Esophagus muscularis mucosa (tissue), 4 donors: ENCODE data around the gene CFAP52. TPM values are rescaled to one million over a fixed set of nuclear protein-coding genes. Genes with fewer than 3 reads are reported as not detected.

Source experiments
- DNase-seq: peaks from one replicate; pipeline ENCODE4 v3.0.0-alpha.2; 2017; ENCODE audit errors: extremely low spot score
- H3K27ac ChIP-seq, 4 donors: fragments of 200-600 bp; sonication (generic); replicated peaks in 1 of 4; 1 replicate in 3 of 4; 2 replicates in 1 of 4; pipeline ENCODE4 v1.5.1; 2016 to 2019; ENCODE audit warnings: mild to moderate bottlenecking in 1 of 4
- H3K27me3 ChIP-seq, 4 donors: fragments of 200-600 bp; sonication (generic); one replicate each; pipeline versions ENCODE4 v1.5.1 to v1.6.0; 2016 to 2019
- H3K36me3 ChIP-seq, 4 donors: fragments of 200-600 bp; sonication (generic); one replicate each; pipeline ENCODE4 v1.5.1; 2016 to 2019
- H3K4me1 ChIP-seq, 4 donors: fragments of 200-600 bp; sonication (generic); one replicate each; pipeline ENCODE4 v1.5.1; 2016 to 2019
- H3K4me3 ChIP-seq, 4 donors: fragments of 200-600 bp; sonication (generic); 1 replicate in 2 of 4; 2 replicates in 2 of 4; pipeline ENCODE4 v1.5.1; 2016 to 2019; ENCODE audit warnings: mild to moderate bottlenecking in 4 of 4, moderate library complexity in 1 of 4
- H3K9me3 ChIP-seq, 4 donors: fragments of 200-600 bp; sonication (generic); 1 replicate in 3 of 4; 2 replicates in 1 of 4; pipeline ENCODE4 v1.5.1; 2016 to 2019
- CTCF ChIP-seq, 3 experiments: fragments of 200-600 bp in 2 of 3; fragments of 450-650 bp in 1 of 3; sonication (generic) in 2 of 3; IDR thresholded peaks; one replicate each; pipeline ENCODE4 v1.5.1; 2017 to 2019; ENCODE audit warnings: antibody characterized with exemption in 3 of 3, mild to moderate bottlenecking in 2 of 3, moderate library complexity in 1 of 3
- EP300 ChIP-seq: sonication (generic); formaldehyde crosslinking; IDR thresholded peaks from one replicate; pipeline ENCODE4 v1.6.1; 2017; ENCODE audit warnings: antibody characterized with exemption
- POLR2A ChIP-seq: fragments of 450-650 bp; IDR thresholded peaks from one replicate; pipeline ENCODE4 v1.6.1; 2017; ENCODE audit warnings: antibody characterized with exemption, moderate library complexity, mild to moderate bottlenecking, low read depth
- POLR2AphosphoS5 ChIP-seq, 2 donors: sonication (generic); formaldehyde crosslinking; IDR thresholded peaks; one replicate each; pipeline ENCODE4 v1.6.1; 2017; ENCODE audit warnings: antibody characterized with exemption in 2 of 2
- WGBS: methylation state at CpG from one replicate; pipeline ENCODE4 v1.1.5; 2018; 5-methylcytosine and 5-hydroxymethylcytosine counted together
- intact Hi-C: fragments of 100-400 bp; cut with DNase I; formaldehyde crosslinking; loops from one replicate; pipeline ENCODE4 v1.15.1; 2023
- total RNA-seq, 4 donors: library from RNA; depleted of rRNA; stranded (reverse); fragments of >200 nt; gene quantifications; one replicate each; pipeline versions ENCODE4 v1.1.0 to v1.2.1, GENCODE V29; 2016

CFAP52 gene
- total RNA-seq, 4 donors from 2014 or later, result 0.83 to 1.2 TPM; not detected in 2

DNA sequence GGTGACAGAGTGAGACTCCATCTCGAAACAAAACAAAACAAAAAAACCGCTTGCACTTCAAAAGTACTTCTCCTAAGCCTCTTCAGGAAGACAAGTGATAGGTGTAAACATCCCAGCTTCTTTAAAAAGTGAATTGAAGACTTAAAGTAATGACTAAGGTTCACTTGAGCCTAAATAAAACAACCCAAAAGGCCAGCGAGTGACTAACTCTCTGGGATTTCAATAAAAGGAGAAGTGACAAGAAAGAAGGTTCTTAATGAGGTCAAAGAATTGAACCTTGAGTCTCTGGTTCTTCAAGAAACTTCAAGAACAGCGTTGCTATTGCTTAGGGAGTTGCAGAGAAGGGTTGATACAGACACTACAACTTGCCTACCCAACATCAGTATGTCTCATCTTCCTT is 43.0 kb upstream of the CFAP52 start:
- Histone ChIP-seq H3K9me3 (no peaks in the 10 kb centered on the region), H3K27ac (no peak overlapping the region), H3K4me3 (no peak overlapping the region), H3K27me3 (no peaks in the 10 kb centered on the region), H3K36me3 (no peaks in the 10 kb centered on the region), H3K4me1 (peaks cover 0 to 7% (median 3%) of the 10 kb centered on the region in 4 donors)
- TF ChIP-seq CTCF (IDR thresholded peaks at IDR 0.05) (no peak), POLR2AphosphoS5 (IDR thresholded peaks at IDR 0.05) (no peak), POLR2A (no peak), EP300 (no peak)
- WGBS, result 98% methylated on average over 4 of the region's 4 CpGs
- intact Hi-C loops, result no loop called here
- no peak for DNase-seq

- no peak for TF ChIP-seq POLR2A
- no peak for TF ChIP-seq CTCF (IDR thresholded peaks at IDR 0.05)
- TF ChIP-seq EP300, result no peak
- no peak for TF ChIP-seq POLR2AphosphoS5 (IDR thresholded peaks at IDR 0.05)
- Histone ChIP-seq H3K36me3 (peaks cover 0 to 11% (median 4%) of the 10 kb centered on the region in 4 donors), H3K4me3 (no peak overlapping the region), H3K27ac (no peak overlapping the region), H3K9me3 (no peaks in the 10 kb centered on the region), H3K4me1 (peaks cover 0 to 7% (median 3%) of the 10 kb centered on the region in 4 donors), H3K27me3 (no peaks in the 10 kb centered on the region)
- DNase-seq, result no peak
- intact Hi-C loops, result no loop called here
- 73% methylated on average over 8 of the region's 8 CpGs for WGBS
Measured at GRCh38 chr17:9536061-9536460, 40.4 kb upstream of the CFAP52 start.

GRCh38 chr17:9537177-9537776 is 39.2 kb upstream of the CFAP52 start:
- no peak for TF ChIP-seq CTCF (IDR thresholded peaks at IDR 0.05)
- no peak for TF ChIP-seq EP300
- TF ChIP-seq POLR2AphosphoS5 (IDR thresholded peaks at IDR 0.05), result no peak
- no peak for TF ChIP-seq POLR2A
- no peak overlapping the region for H3K4me3 ChIP-seq

DNA sequence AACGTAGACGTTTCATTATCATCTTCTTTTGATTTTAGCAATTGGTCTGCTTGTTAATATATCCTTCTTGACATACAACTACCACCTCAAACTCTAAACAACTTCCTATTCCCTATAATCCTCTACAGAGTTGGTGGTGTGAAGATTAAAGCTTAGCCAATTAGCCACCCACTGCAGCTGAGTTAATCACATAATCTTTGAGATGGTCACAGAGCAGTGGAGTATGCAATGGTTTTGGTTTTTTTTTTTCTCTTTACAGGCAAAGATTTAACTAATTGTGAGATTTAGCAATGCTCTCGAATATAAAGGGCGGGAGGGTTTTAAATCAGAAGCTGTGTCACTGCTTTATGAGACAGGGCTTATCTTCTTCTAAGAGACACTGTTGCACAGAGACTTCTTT is 37.8 kb upstream of the CFAP52 start:
- no peak overlapping the region for H3K27ac ChIP-seq
- no peak overlapping the region for H3K4me3 ChIP-seq
- no peaks in the 10 kb centered on the region for H3K27me3 ChIP-seq
- no peak for TF ChIP-seq POLR2A
- TF ChIP-seq EP300, result no peak
- TF ChIP-seq POLR2AphosphoS5 (IDR thresholded peaks at IDR 0.05), result no peak
- no peak for TF ChIP-seq CTCF (IDR thresholded peaks at IDR 0.05)
- peaks cover 0 to 14% (median 4%) of the 10 kb centered on the region in 4 donors for H3K36me3 ChIP-seq
- H3K4me1 ChIP-seq, result peaks cover 0 to 7% (median 3%) of the 10 kb centered on the region in 4 donors
- WGBS, result 93% methylated on average over 4 of the region's 4 CpGs
- DNase-seq, result no peak
- intact Hi-C loops, result no loop called here
- no peaks in the 10 kb centered on the region for H3K9me3 ChIP-seq

More at GRCh38 chr17:9537177-9537776, 39.2 kb upstream of the CFAP52 start:
- 95% methylated on average over 12 of the region's 12 CpGs for WGBS
- no peaks in the 10 kb centered on the region for H3K9me3 ChIP-seq
- no peaks in the 10 kb centered on the region for H3K27me3 ChIP-seq
- peaks cover 0 to 12% (median 4%) of the 10 kb centered on the region in 4 donors for H3K36me3 ChIP-seq
- no peak for DNase-seq
- intact Hi-C loops, result no loop called here
- no peak overlapping the region for H3K27ac ChIP-seq
- peaks cover 0 to 7% (median 3%) of the 10 kb centered on the region in 4 donors for H3K4me1 ChIP-seq

GRCh38 chr17:9541718-9542117 is 34.7 kb upstream of the CFAP52 start:
- Histone ChIP-seq H3K36me3 (peaks cover 0 to 32% (median 12%) of the 10 kb centered on the region in 4 donors), H3K4me1 (peaks cover 0 to 2% (median 0%) of the 10 kb centered on the region in 4 donors), H3K9me3 (no peaks in the 10 kb centered on the region), H3K27me3 (no peaks in the 10 kb centered on the region), H3K27ac (no peak overlapping the region), H3K4me3 (no peak overlapping the region)
- DNase-seq, result no peak
- no peak for TF ChIP-seq EP300
- TF ChIP-seq CTCF (IDR thresholded peaks at IDR 0.05), result no peak
- TF ChIP-seq POLR2A, result no peak
- TF ChIP-seq POLR2AphosphoS5 (IDR thresholded peaks at IDR 0.05), result no peak
- 95% methylated on average over 4 of the region's 4 CpGs for WGBS
- intact Hi-C loops, result no loop called here
